Measurements from ENCODE around the gene C1orf21. TPM values are rescaled to one million over a fixed set of nuclear protein-coding genes. Genes with fewer than 3 reads are reported as not detected.

The C1orf21 gene
- total RNA-seq, 1 experiment from 2014 or later, result 0.15 TPM

GRCh38 chr1:184388971-184389370, 2.1 kb downstream of the C1orf21 start:
- Histone ChIP-seq H3K4me1 (ENCODE audit: control insufficient read depth, insufficient read depth, low read length) (no peaks in the 10 kb centered on the region), H3K36me3 (ENCODE audit: control insufficient read depth, insufficient read depth, low read length) (no peaks in the 10 kb centered on the region), H3K27me3 (ENCODE audit: control insufficient read depth, insufficient read depth, low read length) (peaks cover 27% of the 10 kb centered on the region), H3K9me3 (ENCODE audit: control insufficient read depth, insufficient read depth, low read depth, low read length) (no peaks in the 10 kb centered on the region), H3K27ac (ENCODE audit: low read length) (no peak overlapping the region), H3K4me3 (ENCODE audit: low read depth in 2 of 2, low read length in 2 of 2) (no peak overlapping the region)
- no TSS peak for BruUV-seq (replicated peaks)
- CTCF ChIA-PET, result no interaction called here
- TF ChIP-seq REST (IDR thresholded peaks at IDR 0.05; ENCODE audit: insufficient read depth in 1 of 2, low read depth in 2 of 2, low read length in 1 of 2), result no peak
- TF ChIP-seq TCF7L2 (IDR thresholded peaks at IDR 0.05; ENCODE audit: low read depth, low read length), result no peak
- no peak for TF ChIP-seq SIN3A (IDR thresholded peaks at IDR 0.05; ENCODE audit: borderline replicate concordance, insufficient read depth, low read depth, low read length)
- TF ChIP-seq POLR2AphosphoS5 (IDR thresholded peaks at IDR 0.05; ENCODE audit: low read depth, low read length), result no peak
- no peak for TF ChIP-seq CTCF (IDR thresholded peaks at IDR 0.05)
- POLR2A ChIA-PET, result interaction anchor here (0.8 kb wide), 1 partner anchor 15 kb away, joined by 7 read pairs; no protein-coding TSS in a partner anchor
- in situ Hi-C loops (cut with HindIII; ENCODE audit: low pct_unique_long_range_greater_than_20kb, low sequenced_read_pairs), result no loop called here
- ATAC-seq, result no peak
- intact Hi-C loops (cut with micrococcal nuclease; ENCODE audit: unreplicated experiment), result no loop called here
- no peak for DNase-seq (ENCODE audit: low read depth, low spot score)

GRCh38 chr1:184389446-184389845, 2.6 kb downstream of the C1orf21 start:
- no peak overlapping the region for H3K27ac ChIP-seq (ENCODE audit: low read length)
- H3K4me1 ChIP-seq (ENCODE audit: control insufficient read depth, insufficient read depth, low read length), result no peaks in the 10 kb centered on the region
- ChIA-PET POLR2A (interaction anchor here (0.7 kb wide), 1 partner anchor 744 kb away, joined by 3 read pairs; no protein-coding TSS in a partner anchor), CTCF (no interaction called here)
- ATAC-seq (no peak), DNase-seq (ENCODE audit: low read depth, low spot score) (no peak)
- intact Hi-C loops (cut with micrococcal nuclease; ENCODE audit: unreplicated experiment), result no loop called here
- no peaks in the 10 kb centered on the region for H3K9me3 ChIP-seq (ENCODE audit: control insufficient read depth, insufficient read depth, low read depth, low read length)
- H3K27me3 ChIP-seq (ENCODE audit: control insufficient read depth, insufficient read depth, low read length), result peaks cover 25% of the 10 kb centered on the region
- TF ChIP-seq REST (IDR thresholded peaks at IDR 0.05; ENCODE audit: insufficient read depth in 1 of 2, low read depth in 2 of 2, low read length in 1 of 2), result no peak
- no peak for TF ChIP-seq TCF7L2 (IDR thresholded peaks at IDR 0.05; ENCODE audit: low read depth, low read length)
- TF ChIP-seq SIN3A (IDR thresholded peaks at IDR 0.05; ENCODE audit: borderline replicate concordance, insufficient read depth, low read depth, low read length), result no peak
- TF ChIP-seq CTCF (IDR thresholded peaks at IDR 0.05), result no peak
- no peak for TF ChIP-seq POLR2AphosphoS5 (IDR thresholded peaks at IDR 0.05; ENCODE audit: low read depth, low read length)
- H3K36me3 ChIP-seq (ENCODE audit: control insufficient read depth, insufficient read depth, low read length), result no peaks in the 10 kb centered on the region
- BruUV-seq (replicated peaks), result no TSS peak
- in situ Hi-C loops (cut with HindIII; ENCODE audit: low pct_unique_long_range_greater_than_20kb, low sequenced_read_pairs), result no loop called here
- H3K4me3 ChIP-seq (ENCODE audit: low read depth in 2 of 2, low read length in 2 of 2), result no peak overlapping the region

Data from Panc1 (cell line).